ENCODE data around the gene MDM2.

MDM2 gene

GRCh38 chr12:68790081-68790951, 17.7 kb upstream of the MDM2 start:
- Histone ChIP-seq H4K20me1 (ENCODE audit: insufficient read depth, low read length) (no peaks in the 10 kb centered on the region), H3K4me1 (ENCODE audit: low read length) (peaks cover 29% of the 10 kb centered on the region), H3K4me3 (ENCODE audit: low read length) (peak overlapping the region; percentile 35; the same call in 1 of the 2 replicates), H3K79me2 (ENCODE audit: low read length) (no peaks in the 10 kb centered on the region), H3K36me3 (replicated peaks; ENCODE audit: low read depth, low read length) (no peaks in the 10 kb centered on the region), H2AFZ (ENCODE audit: low read depth, low read length) (no peak overlapping the region), H3K9ac (ENCODE audit: low read length) (no peak overlapping the region), H3K9me3 (ENCODE audit: insufficient read depth, low read length) (no peaks in the 10 kb centered on the region), H3K27ac (ENCODE audit: low read length) (no peak overlapping the region), H3K27me3 (ENCODE audit: low read depth, low read length) (no peaks in the 10 kb centered on the region), H3K4me2 (ENCODE audit: low read length) (peak overlapping the region; percentile 45)
- TF ChIP-seq EZH2phosphoT487 (IDR thresholded peaks at IDR 0.05; ENCODE audit: low read depth) (no peak), CTCF (IDR thresholded peaks at IDR 0.05; ENCODE audit: low read depth, low read length) (no peak)

- Histone ChIP-seq H3K4me2 (ENCODE audit: low read length) (no peak overlapping the region), H3K4me3 (ENCODE audit: low read length) (no peak overlapping the region), H3K9me3 (ENCODE audit: insufficient read depth, low read length) (no peaks in the 10 kb centered on the region), H4K20me1 (ENCODE audit: insufficient read depth, low read length) (no peaks in the 10 kb centered on the region), H3K4me1 (ENCODE audit: low read length) (peaks cover 23% of the 10 kb centered on the region), H3K27ac (ENCODE audit: low read length) (no peak overlapping the region), H2AFZ (ENCODE audit: low read depth, low read length) (no peak overlapping the region), H3K79me2 (ENCODE audit: low read length) (no peaks in the 10 kb centered on the region), H3K27me3 (ENCODE audit: low read depth, low read length) (no peaks in the 10 kb centered on the region), H3K9ac (ENCODE audit: low read length) (no peak overlapping the region), H3K36me3 (replicated peaks; ENCODE audit: low read depth, low read length) (no peaks in the 10 kb centered on the region)
- TF ChIP-seq EZH2phosphoT487 (IDR thresholded peaks at IDR 0.05; ENCODE audit: low read depth) (no peak), CTCF (IDR thresholded peaks at IDR 0.05; ENCODE audit: low read depth, low read length) (no peak)
Measured at GRCh38 chr12:68790952-68791234, 17.1 kb upstream of the MDM2 start.

GRCh38 chr12:68791897-68792481, 16.0 kb upstream of the MDM2 start:
- no peak overlapping the region for H3K9ac ChIP-seq (ENCODE audit: low read length)
- no peaks in the 10 kb centered on the region for H3K36me3 ChIP-seq (replicated peaks; ENCODE audit: low read depth, low read length)
- no peak overlapping the region for H2AFZ ChIP-seq (ENCODE audit: low read depth, low read length)
- no peaks in the 10 kb centered on the region for H3K9me3 ChIP-seq (ENCODE audit: insufficient read depth, low read length)
- H3K27me3 ChIP-seq (ENCODE audit: low read depth, low read length) = no peaks in the 10 kb centered on the region
- no peak overlapping the region for H3K4me2 ChIP-seq (ENCODE audit: low read length)
- H3K79me2 ChIP-seq (ENCODE audit: low read length) = no peaks in the 10 kb centered on the region
- peaks cover 19% of the 10 kb centered on the region for H3K4me1 ChIP-seq (ENCODE audit: low read length)
- no peak overlapping the region for H3K27ac ChIP-seq (ENCODE audit: low read length)
- H4K20me1 ChIP-seq (ENCODE audit: insufficient read depth, low read length) = no peaks in the 10 kb centered on the region
- no peak overlapping the region for H3K4me3 ChIP-seq (ENCODE audit: low read length)
- TF ChIP-seq EZH2phosphoT487 (IDR thresholded peaks at IDR 0.05; ENCODE audit: low read depth) = no peak
- no peak for TF ChIP-seq CTCF (IDR thresholded peaks at IDR 0.05; ENCODE audit: low read depth, low read length)

- peak overlapping the region; percentile 56; the same call in 1 of the 2 replicates for H2AFZ ChIP-seq (ENCODE audit: low read depth, low read length)
- H3K4me3 ChIP-seq (ENCODE audit: low read length) = no peak overlapping the region
- no peak overlapping the region for H3K4me2 ChIP-seq (ENCODE audit: low read length)
- no peaks in the 10 kb centered on the region for H3K79me2 ChIP-seq (ENCODE audit: low read length)
- H3K9ac ChIP-seq (ENCODE audit: low read length) = no peak overlapping the region
- TF ChIP-seq CTCF (IDR thresholded peaks at IDR 0.05; ENCODE audit: low read depth, low read length) = peak; percentile 36
- no peak for TF ChIP-seq EZH2phosphoT487 (IDR thresholded peaks at IDR 0.05; ENCODE audit: low read depth)
- H3K27me3 ChIP-seq (ENCODE audit: low read depth, low read length) = no peaks in the 10 kb centered on the region
- H3K4me1 ChIP-seq (ENCODE audit: low read length) = peaks cover 9% of the 10 kb centered on the region
- H4K20me1 ChIP-seq (ENCODE audit: insufficient read depth, low read length) = no peaks in the 10 kb centered on the region
- H3K9me3 ChIP-seq (ENCODE audit: insufficient read depth, low read length) = no peaks in the 10 kb centered on the region
- no peaks in the 10 kb centered on the region for H3K36me3 ChIP-seq (replicated peaks; ENCODE audit: low read depth, low read length)
- H3K27ac ChIP-seq (ENCODE audit: low read length) = no peak overlapping the region
Measured at GRCh38 chr12:68792952-68793351, 15.0 kb upstream of the MDM2 start.

Data from OCI-LY3 (cell line).